ENCODE measurements around the gene MUC7.

DNA sequence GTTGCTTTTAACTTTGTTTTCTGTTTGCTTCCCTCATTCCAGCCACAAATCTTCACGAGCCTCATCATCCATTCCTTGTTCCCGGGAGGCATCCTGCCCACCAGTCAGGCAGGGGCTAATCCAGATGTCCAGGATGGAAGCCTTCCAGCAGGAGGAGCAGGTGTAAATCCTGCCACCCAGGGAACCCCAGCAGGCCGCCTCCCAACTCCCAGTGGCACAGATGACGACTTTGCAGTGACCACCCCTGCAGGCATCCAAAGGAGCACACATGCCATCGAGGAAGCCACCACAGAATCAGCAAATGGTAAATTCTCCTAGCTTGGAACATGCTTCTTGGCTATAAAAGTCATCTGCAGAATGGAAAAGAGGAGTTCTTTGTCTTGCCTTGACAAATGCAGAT lies 59.0 kb downstream of the MUC7 start:
- TF ChIP-seq, protein P1, sequence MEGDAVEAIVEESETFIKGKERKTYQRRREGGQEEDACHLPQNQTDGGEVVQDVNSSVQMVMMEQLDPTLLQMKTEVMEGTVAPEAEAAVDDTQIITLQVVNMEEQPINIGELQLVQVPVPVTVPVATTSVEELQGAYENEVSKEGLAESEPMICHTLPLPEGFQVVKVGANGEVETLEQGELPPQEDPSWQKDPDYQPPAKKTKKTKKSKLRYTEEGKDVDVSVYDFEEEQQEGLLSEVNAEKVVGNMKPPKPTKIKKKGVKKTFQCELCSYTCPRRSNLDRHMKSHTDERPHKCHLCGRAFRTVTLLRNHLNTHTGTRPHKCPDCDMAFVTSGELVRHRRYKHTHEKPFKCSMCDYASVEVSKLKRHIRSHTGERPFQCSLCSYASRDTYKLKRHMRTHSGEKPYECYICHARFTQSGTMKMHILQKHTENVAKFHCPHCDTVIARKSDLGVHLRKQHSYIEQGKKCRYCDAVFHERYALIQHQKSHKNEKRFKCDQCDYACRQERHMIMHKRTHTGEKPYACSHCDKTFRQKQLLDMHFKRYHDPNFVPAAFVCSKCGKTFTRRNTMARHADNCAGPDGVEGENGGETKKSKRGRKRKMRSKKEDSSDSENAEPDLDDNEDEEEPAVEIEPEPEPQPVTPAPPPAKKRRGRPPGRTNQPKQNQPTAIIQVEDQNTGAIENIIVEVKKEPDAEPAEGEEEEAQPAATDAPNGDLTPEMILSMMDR (IDR thresholded peaks at IDR 0.05; ENCODE audit: poor library complexity) = no peak
- no peak for TF ChIP-seq EZH2 (IDR thresholded peaks at IDR 0.05; ENCODE audit: borderline replicate concordance)
